HG02759 (cell line): Measurements from ENCODE around the gene CDH23.

Experiments used
- ATAC-seq: cut with Tn5 transposase; IDR thresholded peaks from one replicate; pipeline ENCODE4 v1.9.1; 2021; ENCODE audit warnings: mild to moderate bottlenecking, moderate library complexity; ENCODE audit not compliant: unreplicated experiment

The CDH23 gene

GRCh38 chr10:71462062-71462935 is 65.6 kb downstream of the CDH23 start:
- ATAC-seq = no peak

- ATAC-seq = no peak
These were observed 66.4 kb downstream of the CDH23 start for GRCh38 chr10:71463111-71463510.

- no peak for ATAC-seq
These were observed 69.0 kb downstream of the CDH23 start for GRCh38 chr10:71465551-71466252.

- ATAC-seq = no peak
These were observed 69.6 kb downstream of the CDH23 start for GRCh38 chr10:71466330-71466729.

- ATAC-seq = no peak
These were observed 70.4 kb downstream of the CDH23 start for GRCh38 chr10:71467161-71467560.

GRCh38 chr10:71467569-71468362 is 71.0 kb downstream of the CDH23 start:
- ATAC-seq = no peak

GRCh38 chr10:71468363-71469094 is 71.8 kb downstream of the CDH23 start:
- no peak for ATAC-seq

- no peak for ATAC-seq
These were observed 74.3 kb downstream of the CDH23 start for GRCh38 chr10:71471006-71471405.

GRCh38 chr10:71471957-71472365 is 75.2 kb downstream of the CDH23 start:
- ATAC-seq = no peak

- ATAC-seq = no peak
These were observed 75.7 kb downstream of the CDH23 start for GRCh38 chr10:71472466-71472865.

- no peak for ATAC-seq
These were observed 76.2 kb downstream of the CDH23 start for GRCh38 chr10:71472912-71473311.

- no peak for ATAC-seq
These were observed 77.2 kb downstream of the CDH23 start for GRCh38 chr10:71473671-71474599.

GRCh38 chr10:71474702-71475242 is 78.1 kb downstream of the CDH23 start:
- no peak for ATAC-seq

GRCh38 chr10:71475243-71475871 is 78.6 kb downstream of the CDH23 start:
- ATAC-seq = no peak

- ATAC-seq = no peak
These were observed 79.7 kb downstream of the CDH23 start for GRCh38 chr10:71476228-71477011.

GRCh38 chr10:71478173-71478572 is 81.5 kb downstream of the CDH23 start:
- no peak for ATAC-seq

- ATAC-seq = no peak
These were observed 82.2 kb downstream of the CDH23 start for GRCh38 chr10:71478813-71479365.

- no peak for ATAC-seq
These were observed 83.1 kb downstream of the CDH23 start for GRCh38 chr10:71479831-71480230.
